Kidney tubule cell (primary cell): Measurements from ENCODE around the gene DEPP1.

Experiments used
- DNase-seq: peaks from one replicate; pipeline ENCODE4 v3.0.0-alpha.2; 2018; ENCODE audit warnings: low spot score

The DEPP1 gene

DNA sequence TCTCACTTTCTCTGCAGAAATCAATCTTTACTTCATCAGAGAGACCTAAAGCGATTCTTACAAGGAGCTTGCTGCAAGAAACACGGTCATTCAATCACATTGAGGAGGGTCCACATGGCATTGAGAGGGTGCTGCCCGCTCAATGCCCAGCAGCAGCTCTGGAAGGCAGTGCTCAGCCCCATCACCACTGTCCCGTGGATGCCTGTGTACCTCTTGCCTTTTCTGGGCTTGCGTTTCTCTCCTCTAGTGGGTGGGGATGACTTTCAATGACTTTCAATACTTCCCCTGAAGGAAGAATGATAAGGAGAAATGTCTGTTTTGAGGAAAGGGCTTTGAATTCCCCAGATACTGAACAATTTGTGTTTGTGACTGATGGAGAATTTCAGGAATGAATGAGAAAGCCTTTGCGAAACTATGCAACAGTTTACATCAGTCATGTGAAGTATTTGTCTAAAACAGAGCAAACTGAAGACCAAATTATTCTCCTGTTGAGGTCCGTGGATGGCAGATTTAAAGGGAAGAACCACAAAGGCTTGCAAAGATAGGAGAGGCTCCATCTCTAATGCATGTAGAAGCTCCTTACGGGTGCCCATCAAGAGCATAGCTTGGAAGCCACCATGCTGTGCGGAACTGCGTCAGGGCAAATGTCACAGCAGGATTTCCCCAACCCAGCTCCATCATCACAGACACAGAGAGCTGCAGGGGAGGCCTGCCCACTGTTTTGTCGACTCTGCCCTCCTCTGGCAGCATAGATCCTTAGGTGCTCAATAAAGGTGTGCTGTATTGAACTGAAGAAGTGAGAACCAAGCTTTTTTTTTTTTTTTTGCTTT lies 15.5 kb upstream of the DEPP1 start:
- DNase-seq = no peak

DNA sequence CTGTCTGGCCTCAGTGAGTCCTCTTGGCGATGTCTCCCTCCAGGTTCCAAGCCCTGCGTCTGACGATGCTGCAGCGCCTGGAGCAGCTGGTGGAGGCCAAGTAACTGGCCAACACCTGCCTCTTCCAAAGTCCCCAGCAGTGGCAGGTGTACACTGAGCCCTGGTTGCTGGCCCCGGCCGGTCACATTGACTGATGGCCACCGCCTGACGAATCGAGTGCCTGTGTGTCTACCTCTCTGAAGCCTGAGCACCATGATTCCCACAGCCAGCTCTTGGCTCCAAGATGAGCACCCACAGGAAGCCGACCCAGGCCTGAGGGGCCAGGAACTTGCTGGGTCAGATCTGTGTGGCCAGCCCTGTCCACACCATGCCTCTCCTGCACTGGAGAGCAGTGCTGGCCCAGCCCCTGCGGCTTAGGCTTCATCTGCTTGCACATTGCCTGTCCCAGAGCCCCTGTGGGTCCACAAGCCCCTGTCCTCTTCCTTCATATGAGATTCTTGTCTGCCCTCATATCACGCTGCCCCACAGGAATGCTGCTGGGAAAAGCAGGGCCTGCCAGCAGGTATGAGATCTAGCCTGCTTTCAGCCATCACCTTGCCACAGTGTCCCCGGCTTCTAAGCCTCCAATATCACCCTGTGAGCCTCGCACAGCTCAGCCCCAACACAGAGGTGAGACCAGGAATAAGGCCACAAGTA lies 14.8 kb upstream of the DEPP1 start:
- DNase-seq = no peak

DNA sequence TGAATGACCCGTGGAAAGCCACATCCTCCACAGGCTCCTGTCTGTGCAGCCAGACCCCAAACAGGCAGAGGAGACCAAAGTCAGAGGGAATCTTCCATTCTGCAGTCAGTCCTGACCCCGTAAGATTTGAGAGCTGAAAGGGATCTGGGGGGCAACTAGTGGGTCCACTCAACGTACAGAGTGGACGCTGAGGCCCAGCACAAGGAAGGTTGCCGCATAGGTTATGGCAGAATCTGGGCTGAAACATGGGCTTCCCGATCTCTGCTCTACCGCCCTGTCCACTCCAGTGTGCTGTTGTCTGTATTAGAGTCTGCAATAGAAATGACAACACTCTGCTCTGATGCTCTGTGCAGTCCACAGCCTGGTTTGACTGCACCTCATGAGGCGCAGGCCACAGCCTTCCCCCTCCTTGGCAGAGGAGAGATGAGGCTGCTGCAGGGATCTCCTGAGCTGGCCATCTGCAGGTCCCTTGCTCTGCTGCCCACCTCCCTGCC lies 14.2 kb upstream of the DEPP1 start:
- no peak for DNase-seq

DNA sequence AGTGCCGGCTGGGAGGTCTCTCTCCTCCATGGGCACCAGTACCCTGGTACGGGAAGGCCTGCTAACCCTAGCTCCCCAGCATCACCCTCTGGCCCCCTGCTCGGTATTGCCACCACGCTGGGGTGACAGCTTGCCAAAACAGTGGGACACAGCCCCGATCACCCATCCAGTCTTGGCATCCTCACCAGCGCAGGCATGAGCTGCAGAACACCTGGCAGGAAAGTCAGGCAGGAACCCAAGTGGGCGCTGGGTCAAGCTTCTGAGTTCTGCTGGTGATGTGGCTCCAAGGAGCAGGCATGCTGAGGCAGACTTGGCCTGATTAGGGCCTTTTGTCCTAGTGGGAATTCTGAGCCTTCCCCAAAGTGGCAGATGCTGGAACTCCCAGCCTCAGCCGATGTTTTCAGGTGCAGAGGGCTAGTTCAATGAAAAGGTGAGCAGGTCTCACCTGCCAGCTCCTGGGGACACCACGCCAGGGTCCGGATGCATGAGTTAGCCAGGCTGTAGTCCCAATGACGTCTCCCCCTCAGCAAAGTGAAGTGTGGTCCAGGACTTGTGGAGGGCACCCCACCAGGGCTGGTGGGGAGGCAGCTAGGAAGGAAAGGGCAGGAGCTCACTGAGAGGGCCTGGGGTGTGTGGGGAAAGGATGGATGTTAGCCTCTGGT lies 13.6 kb upstream of the DEPP1 start:
- DNase-seq = no peak

DNA sequence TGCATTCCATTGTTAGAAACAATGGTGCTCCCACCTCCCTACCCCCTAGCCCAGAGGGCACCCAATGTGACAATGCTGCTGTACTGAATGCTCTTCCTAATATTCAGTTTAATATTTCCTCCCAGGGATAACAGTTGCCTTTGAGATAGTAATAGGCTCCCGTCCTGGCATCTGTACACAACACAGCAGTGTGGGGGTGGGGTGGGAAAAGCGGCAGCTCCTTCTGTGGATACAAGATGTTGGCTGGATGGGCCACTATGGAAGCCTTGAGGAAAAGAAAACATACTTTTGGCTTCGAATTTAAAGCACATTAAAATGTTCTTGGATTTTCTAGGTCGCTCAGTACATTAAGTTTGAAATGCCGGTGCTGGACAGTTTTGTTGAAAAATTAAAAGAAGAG lies 13.0 kb upstream of the DEPP1 start:
- no peak for DNase-seq

DNA sequence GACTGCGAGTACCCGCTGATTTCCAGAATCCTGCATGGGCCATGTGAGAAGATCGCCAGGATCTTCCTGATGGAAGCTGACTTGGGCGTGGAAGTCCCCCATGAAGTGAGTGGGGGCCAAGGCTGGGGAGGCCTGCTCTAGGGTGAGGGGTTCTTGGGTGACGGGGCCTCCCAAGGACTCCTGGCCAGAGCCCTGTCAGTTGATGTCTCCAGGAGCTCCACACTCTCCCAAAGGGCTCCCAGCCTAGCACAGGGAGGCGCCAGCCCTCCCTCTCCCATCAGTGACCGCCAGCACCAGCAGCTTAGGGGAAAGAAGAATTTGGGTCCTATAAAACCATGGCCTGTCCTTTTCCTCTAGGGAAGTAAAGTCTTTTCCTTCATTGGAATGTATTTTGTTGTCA lies 12.4 kb upstream of the DEPP1 start:
- DNase-seq = no peak

DNA sequence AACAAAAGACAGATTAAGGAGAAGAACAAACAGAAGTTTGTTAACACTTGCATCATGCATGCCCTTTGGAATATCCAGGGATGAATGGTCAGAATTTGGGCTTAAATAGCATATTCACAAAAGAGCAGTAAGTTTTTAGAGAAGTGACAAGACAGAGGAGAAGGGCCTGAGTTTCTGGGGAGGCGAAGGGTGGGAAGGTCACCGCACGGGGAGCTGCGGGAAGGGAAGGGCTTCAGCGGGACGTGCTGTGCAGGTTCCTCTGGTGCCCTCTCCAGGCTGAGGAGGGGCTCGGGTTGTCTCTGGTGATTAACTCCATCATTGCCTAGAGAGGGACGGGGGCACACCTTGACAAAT lies 11.7 kb upstream of the DEPP1 start:
- DNase-seq = no peak

DNA sequence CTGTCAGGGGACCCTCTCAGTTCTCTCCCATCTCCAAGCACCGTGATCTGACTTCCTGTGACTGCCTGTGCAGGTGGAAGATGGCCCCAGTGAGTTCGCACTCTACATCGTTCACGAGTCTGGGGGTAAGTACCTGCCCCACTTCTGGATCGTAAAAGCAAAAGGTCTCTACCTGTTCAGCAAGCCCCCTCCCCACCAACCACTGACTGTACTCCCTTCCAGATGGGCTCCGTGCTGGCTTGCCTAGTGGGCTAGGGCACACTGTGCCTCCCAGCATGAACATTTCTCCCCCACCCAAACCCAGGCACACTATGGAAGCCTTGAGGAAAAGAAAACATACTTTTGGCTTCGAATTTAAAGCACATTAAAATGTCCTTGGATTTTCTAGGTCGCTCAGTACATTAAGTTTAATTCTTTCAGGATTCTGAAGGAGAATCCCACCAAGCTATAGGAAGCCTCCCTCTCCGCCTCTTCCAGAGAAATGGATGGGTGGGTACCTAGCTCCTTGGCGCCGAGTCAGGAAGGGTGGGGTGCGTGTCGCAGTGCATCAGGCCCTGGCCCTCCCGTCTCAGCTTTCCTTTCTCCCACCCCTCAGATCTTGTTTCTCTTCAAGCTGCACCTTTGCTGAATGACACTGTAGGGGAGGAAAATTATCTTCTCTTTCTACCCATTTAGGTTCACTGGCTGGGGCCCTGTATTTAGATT lies 11.1 kb upstream of the DEPP1 start:
- DNase-seq = no peak

DNA sequence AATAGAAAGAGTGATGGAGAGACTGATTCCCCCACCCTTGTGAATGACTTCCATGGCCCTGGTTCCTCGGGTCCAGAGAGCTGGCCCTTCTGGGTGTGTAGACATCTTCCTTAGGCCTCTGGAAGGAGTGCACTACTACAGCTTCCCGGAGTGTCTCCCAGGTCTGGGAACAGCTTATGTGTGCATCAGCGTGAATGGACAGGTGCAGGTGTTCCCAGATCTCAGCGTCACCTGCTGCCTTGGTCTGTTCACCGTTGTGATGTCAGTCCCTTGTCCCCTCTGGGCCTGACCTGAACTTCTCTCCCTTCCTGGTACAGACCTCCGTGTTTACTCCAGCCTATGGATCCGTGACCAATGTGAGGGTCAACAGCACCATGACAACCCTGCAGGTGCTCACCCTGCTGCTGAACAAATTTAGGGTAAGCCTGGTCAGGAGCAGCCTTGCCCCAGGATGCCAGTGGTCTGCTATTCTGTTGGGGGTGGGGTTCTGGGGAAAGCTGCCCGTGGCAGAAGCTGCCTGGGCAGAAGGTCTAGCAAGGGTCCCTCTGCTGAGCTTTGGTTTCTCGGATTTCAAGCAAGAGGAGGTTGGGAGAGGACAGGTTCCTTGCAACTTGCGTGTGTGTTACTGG lies 10.5 kb upstream of the DEPP1 start:
- no peak for DNase-seq

DNA sequence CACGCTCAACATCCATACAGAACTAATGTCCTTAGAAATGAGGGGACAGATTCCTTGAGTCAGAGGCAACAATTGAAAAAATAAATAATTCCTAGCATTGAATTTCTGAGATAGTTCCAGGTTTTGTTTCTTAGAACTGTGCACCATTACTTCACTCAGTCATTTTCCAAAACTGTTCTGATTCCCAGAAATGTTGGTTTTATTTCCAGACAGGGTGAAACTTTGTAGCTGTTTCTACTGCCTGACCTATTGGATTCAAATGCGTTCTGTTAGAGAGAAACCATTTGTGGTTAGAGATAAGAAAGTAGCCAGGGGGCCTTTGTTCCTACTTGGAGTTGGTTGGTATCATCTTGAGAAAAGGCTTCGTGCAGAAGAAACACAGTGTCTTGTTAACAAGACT lies 8.1 kb upstream of the DEPP1 start:
- DNase-seq = no peak

DNA sequence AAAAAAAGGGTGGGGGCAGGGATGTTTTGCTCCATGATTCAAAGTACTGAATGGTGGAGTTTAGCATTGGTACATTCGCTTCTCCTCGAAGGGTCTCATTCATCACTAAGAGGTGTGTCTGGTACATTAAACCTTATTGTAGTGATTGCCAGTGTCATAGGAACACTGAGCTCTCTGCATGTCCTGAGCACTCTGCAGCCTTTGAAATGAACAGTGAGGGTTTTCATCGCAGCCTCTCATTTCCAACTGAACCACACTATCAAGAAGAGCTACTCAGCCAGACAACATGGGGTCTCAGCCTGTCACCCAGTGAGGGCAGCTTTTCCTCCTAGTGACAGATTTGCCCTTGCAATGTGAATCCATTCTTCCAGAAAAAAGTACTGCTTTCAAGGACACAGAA lies 7.6 kb upstream of the DEPP1 start:
- DNase-seq = no peak

DNA sequence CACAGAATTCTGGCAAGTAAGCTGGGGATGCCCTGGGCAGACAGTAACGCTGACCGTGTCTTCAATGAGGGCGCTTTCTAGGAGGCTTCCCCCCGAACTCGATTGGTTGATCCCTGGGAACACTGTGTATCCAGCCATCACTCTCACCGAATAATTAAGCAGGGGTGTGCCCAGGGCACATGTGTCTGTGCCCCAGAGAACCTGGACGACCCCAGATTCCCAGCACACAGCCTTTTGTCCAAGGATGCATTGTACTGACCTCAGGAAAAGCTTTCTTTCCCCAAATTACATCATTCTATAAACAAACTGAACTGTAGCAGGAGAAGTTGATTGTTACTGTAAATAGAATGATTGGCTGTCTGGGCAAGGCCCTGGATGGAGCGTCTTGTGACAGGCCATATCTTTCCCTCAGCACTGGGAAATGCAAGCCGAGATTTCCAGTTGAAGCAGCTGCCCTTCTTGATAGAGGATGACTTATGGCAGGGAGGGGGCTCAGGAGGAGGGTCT lies 6.6 kb upstream of the DEPP1 start:
- no peak for DNase-seq

DNA sequence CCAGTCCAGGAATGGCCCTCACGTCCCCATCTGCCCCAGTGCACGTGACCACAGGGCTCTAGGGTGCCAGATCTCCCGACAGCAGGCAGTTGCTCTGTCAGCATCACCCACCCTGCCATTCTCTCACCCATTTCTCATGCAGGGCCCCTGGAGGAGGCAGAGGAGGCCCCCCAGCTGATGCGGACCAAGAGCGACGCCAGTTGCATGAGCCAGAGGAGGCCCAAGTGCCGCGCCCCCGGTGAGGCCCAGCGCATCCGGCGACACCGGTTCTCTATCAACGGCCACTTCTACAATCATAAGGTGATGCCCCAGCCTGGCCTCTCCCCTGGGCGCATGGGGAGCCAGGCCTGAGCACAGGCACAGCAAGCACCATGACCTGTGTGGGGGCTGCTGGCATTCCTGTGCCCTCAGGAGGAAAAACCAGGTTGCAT lies 6.1 kb upstream of the DEPP1 start:
- no peak for DNase-seq

DNA sequence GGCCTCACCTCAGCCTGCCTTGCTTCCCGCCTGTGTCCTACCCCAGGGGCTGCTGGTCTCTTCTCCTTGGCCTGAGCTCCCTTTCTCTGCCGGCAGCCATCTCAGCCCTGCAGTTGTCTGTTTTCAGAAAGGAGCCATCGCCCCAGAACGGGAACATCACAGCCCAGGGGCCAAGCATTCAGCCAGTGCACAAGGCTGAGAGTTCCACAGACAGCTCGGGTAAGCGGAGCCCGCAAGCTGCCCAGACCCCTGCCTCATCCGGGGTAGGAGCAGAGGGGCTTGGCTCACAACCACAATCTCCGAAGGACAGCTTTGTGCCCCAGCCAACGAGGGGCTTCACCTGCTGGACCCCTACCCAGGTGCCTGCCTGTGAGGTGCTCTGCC lies 5.3 kb upstream of the DEPP1 start:
- no peak for DNase-seq

DNA sequence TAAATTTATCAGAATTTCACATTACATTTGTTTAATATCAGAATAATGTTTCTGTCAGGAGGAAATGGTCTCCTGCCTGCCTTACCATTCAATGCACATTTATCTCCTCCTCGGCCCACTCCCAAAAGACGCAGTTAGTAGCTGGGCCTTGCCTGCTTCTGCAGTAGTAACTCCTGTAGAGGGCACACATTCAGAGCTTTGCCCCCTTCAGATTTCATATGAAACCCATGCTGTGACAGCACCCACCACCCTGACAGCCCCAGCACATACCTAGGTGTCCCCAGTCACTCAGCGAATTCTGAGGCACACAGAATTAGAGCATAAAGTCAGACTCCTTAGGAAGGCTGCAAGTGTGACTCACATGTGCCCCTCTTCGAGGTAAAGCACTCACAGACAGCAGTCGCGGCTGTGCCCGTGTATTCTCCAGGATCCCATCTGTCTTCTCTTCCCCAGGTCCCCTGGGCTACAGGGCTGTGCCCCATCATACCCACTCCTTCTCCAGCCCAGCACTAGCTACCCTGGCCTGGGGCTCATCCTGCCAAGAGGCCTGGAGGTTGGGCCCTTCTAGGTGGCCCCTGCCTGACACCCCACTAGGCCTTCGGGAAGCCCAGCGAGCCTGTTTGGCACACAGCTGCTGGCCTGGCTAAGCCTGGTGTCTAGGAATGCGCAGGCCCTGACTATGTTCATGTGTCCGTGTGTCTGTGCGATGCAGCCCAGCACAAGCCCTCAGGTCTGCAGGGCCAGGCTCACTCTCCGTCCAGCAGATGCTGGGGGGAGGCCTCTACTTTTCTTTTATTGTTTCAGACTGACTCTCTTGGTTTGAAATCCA lies 4.7 kb upstream of the DEPP1 start:
- DNase-seq = no peak

DNA sequence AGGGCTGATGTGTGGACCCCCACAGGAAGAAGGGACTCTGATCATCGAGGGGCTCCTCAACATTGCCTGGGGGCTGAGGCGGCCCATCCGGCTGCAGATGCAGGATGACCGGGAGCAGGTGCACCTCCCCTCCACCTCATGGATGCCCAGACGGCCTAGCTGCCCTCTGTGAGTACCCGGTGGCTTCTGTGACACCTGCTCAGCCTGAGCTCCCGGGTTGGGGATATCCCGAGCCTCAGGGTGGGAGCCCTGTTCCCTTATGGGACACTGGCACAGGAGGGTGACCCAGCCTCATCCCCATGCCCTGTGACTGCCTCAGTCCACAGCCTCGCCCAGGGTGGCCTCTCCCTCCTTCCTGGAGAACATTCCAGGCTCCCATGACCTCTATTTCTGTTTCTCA lies 3.9 kb upstream of the DEPP1 start:
- no peak for DNase-seq

DNA sequence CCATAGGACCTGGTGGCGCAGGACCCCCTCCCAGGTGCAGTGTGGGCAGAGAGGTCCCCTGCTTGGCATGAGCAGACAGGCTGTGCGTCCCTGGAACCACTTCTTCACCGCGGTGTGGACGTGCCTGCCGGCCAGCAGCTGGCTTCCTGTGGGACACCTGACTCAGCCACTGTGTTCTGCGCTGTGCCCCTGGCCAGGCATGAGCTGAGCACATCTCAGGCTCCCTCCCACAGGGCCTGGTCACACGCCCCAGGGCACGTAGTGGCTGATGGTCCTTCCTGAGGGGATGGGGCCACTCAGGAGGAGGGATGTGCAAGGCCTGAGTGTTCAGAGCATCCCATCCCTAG lies 3.5 kb upstream of the DEPP1 start:
- peak; percentile 65 for DNase-seq

DNA sequence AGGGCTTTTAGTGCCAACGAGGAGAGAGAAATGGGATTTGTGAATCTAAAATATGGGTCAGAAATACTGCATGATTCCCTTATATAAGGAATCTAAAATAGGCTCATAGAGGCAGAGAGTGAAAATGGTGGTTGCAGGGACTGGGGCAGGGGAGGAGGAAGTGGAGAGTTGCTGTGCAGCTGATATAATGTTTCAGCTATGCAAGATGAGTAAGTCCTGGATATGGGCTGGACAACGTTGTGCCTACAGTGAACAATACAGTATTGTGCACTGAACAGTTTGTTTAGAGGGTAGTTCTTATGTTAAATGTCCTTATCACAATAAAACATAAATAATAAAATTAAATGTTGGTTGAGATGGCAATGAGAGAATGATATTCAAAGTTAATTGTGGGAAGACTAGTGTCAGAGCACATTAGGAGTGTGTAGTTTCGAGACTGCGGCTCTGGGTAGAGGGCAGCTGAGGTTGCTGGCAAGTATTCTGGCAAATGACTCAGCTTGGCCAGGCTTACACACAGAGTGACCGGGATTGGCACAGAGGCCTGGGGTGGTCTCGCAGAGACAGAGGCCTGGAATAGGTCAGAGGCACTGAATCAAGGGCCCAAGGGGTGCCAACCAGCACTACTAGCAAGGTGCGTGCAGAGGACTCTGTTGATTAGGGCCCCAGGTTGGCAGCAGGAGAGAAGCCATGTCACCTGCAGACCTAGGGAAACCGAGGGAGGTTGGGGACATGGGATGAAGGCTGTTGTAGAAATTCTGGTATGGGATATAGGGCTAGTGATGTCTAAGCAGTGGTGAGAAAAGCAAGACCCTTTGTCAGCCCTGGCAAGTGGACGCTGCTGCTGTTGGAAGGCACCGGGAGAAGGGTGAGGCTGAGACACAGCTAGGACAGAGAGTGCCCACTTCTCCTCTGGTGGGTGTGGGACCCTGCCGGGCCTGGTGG lies 2.8 kb upstream of the DEPP1 start:
- peak; percentile 93 for DNase-seq

DNA sequence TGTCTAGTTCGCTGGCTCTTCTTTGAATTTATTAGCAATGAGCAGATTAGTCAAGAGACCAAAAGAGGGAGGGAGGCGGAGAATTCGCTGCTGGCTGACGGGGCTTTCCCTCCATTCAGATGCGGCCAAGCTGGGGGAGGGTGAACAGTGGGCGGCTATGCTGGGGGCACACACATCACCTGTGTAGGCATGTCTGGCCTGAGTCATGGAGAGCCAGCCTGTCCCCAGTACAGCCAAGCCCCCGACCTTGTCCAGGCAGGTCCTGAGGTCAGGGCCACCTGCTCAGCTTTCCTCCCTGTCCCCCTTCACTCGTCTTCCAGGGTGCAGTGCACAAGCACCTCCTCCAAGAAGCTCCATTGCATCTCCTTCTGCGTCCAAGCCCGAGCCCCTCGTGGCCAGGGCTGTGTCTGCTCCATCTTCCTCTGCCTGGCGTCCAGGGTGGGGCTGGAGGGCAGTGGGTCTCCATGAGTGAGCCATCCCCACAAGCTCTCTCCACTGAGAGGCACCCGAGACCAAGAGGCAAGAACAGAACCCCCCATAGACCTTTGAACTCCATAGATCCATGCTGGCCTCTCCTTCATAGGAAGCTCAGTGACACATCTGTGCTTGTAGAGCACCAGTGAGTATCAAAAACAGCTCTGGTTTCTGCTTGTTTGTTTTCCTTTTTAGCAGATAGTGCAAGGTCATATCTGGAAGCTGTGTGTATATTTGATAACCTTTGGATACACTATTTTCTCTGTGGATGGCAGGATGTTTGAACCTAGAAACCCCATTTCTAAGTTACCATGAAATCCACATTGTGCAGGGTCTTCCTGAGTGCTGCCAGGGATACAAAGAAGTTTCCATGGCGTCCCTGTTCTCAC lies 1.9 kb upstream of the DEPP1 start:
- DNase-seq = peak; percentile 71
